Measurements from ENCODE around the gene KRTAP5-8.
"Not testable (repeated sequence)": the region's sequence is repeated elsewhere in the genome, so short reads cannot be mapped to it uniquely, and the experiment has no call there.

The KRTAP5-8 gene

DNA sequence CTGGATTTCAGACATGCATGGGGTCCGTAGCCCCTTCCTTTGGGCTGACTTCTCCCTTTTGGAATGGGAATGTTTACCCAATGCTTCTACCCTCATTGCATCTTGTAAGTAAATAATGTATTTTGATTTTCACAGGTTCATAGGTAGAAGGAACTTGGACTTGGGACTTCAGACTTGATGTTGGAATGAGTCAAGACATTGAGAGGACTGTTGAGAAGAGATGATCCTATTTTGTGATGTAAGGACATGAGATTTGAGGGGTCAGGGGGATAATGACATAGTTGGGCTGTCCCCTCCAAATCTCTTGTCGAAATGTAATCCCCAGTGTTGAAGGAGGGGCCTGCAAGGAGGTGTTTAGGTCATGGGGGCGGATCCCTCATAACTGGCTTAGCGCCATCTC lies 26.6 kb downstream of the KRTAP5-8 start:
- Mint-ChIP-seq H3K27me3 (ENCODE audit: low read depth) (peaks cover 14% of the 10 kb centered on the region), H3K4me1 (ENCODE audit: low read depth) (no peaks in the 10 kb centered on the region), H3K9me3 (no peaks in the 10 kb centered on the region), H3K4me3 (no peak overlapping the region), H3K27ac (no peak overlapping the region), H3K36me3 (ENCODE audit: low read depth) (no peaks in the 10 kb centered on the region)
- no peak for DNase-seq (ENCODE audit: low spot score)

DNA sequence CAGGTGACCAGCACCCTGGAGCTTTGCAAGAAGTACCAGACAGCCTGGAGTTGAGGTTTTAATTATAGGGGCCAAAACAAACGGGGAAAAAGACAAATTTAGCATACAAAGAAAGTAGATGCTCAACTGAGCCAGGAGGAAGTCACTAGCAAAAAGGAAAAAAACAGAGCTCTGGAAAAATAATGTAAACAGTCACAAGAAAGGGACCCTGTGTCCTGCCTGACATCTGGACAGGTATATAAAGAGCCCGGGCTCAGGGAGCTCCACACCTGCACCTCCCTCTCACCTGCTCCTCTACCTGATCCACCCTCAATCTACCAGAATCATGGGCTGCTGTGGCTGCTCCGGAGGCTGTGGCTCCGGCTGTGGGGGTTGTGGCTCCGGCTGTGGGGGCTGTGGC lies 27.4 kb downstream of the KRTAP5-8 start, which contains the start of gene KRTAP5-10:
TSS of gene KRTAP5-10 (plus strand) at position 301 of the 400 bp plus-strand sequence. CDS start at position 326, 25 bp downstream.
- Mint-ChIP-seq H3K27ac (no peak within 1 kb of the TSS), H3K9me3 (no peaks in the 10 kb centered on the region), H3K4me3 (no peak within 1 kb of the TSS), H3K27me3 (ENCODE audit: low read depth) (peaks cover 14% of the 10 kb centered on the region), H3K36me3 (ENCODE audit: low read depth) (no peaks in the 10 kb centered on the region), H3K4me1 (ENCODE audit: low read depth) (no peaks in the 10 kb centered on the region)
- DNase-seq (ENCODE audit: low spot score), result no peak

DNA sequence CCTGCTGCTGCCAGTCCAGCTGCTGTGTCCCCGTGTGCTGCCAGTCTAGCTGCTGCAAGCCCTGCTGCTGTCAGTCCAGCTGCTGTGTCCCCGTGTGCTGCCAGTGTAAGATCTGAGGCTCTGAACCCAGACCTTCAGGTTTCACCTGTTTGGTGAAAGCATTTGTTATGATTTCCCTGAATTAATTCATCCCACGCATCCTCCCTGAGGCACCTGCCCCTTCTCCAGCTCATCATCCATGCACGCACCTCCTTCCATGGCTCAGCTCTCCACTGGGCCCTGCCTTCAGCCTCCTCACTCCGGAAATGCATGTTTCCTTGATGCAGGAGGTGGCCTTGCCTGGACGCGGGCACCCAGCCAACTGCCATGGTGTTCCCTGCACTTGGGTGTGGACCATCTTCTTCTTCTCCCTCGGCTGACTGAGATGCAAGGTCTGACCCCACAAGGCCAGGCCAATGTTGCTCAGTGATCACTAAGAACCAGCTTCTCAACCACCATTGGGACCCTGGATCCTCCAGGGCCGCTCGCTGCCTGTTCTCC lies 28.3 kb downstream of the KRTAP5-8 start:
- H3K4me1 Mint-ChIP-seq (ENCODE audit: low read depth), result no peaks in the 10 kb centered on the region
- H3K9me3 Mint-ChIP-seq, result no peaks in the 10 kb centered on the region
- H3K4me3 Mint-ChIP-seq, result no peak overlapping the region
- no peaks in the 10 kb centered on the region for H3K36me3 Mint-ChIP-seq (ENCODE audit: low read depth)
- DNase-seq (ENCODE audit: low spot score), result no peak
- peaks cover 14% of the 10 kb centered on the region for H3K27me3 Mint-ChIP-seq (ENCODE audit: low read depth)
- no peak overlapping the region for H3K27ac Mint-ChIP-seq

GRCh38 chr11:71566626-71567599 lies 29.1 kb downstream of the KRTAP5-8 start:
- H3K9me3 Mint-ChIP-seq; H3K27ac Mint-ChIP-seq; H3K36me3 Mint-ChIP-seq (ENCODE audit: low read depth); H3K4me3 Mint-ChIP-seq; DNase-seq (ENCODE audit: low spot score); H3K27me3 Mint-ChIP-seq (ENCODE audit: low read depth); H3K4me1 Mint-ChIP-seq (ENCODE audit: low read depth): not testable (repeated sequence)

- not testable (repeated sequence) for H3K4me1 Mint-ChIP-seq (ENCODE audit: low read depth); H3K36me3 Mint-ChIP-seq (ENCODE audit: low read depth); H3K27me3 Mint-ChIP-seq (ENCODE audit: low read depth); H3K9me3 Mint-ChIP-seq; H3K4me3 Mint-ChIP-seq; H3K27ac Mint-ChIP-seq; DNase-seq (ENCODE audit: low spot score)
These were observed 29.8 kb downstream of the KRTAP5-8 start for GRCh38 chr11:71567633-71568032.

- Mint-ChIP-seq H3K36me3 (ENCODE audit: low read depth) (no peaks in the 10 kb centered on the region), H3K4me3 (no peak overlapping the region), H3K27ac (no peak overlapping the region), H3K27me3 (ENCODE audit: low read depth) (peaks cover under 1% of the 10 kb centered on the region), H3K4me1 (ENCODE audit: low read depth) (no peaks in the 10 kb centered on the region), H3K9me3 (no peaks in the 10 kb centered on the region)
- DNase-seq (ENCODE audit: low spot score), result no peak
These were observed 31.0 kb downstream of the KRTAP5-8 start for GRCh38 chr11:71568704-71569349.

- not testable (repeated sequence) for H3K4me3 Mint-ChIP-seq; H3K4me1 Mint-ChIP-seq (ENCODE audit: low read depth); DNase-seq (ENCODE audit: low spot score); H3K36me3 Mint-ChIP-seq (ENCODE audit: low read depth); H3K9me3 Mint-ChIP-seq; H3K27ac Mint-ChIP-seq; H3K27me3 Mint-ChIP-seq (ENCODE audit: low read depth)
These were observed 33.5 kb downstream of the KRTAP5-8 start for GRCh38 chr11:71571101-71571850.

GRCh38 chr11:71572811-71573210 lies 35.0 kb downstream of the KRTAP5-8 start:
- Mint-ChIP-seq H3K9me3 (no peaks in the 10 kb centered on the region), H3K27me3 (ENCODE audit: low read depth) (peaks cover 3% of the 10 kb centered on the region), H3K36me3 (ENCODE audit: low read depth) (no peaks in the 10 kb centered on the region), H3K4me1 (ENCODE audit: low read depth) (no peaks in the 10 kb centered on the region), H3K4me3 (no peak overlapping the region), H3K27ac (no peak overlapping the region)
- DNase-seq (ENCODE audit: low spot score), result no peak

DNA sequence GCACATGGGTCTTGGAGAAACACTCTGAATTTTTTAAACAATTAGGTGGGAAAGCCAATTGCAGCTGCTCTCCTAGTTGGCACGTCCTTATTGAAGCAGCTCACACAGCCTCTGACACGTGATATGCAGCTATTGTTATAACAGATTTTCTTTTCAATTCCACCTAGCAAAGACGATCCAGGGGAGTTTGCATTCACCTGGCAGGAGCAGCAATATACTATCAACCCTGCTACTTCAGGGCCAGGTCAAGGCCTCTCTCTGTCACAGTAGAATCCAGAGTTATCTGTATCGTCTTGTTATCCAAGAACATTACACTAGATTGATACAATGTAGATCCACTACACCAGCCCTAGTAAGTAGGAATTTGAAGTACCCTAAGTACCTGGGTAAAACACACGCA lies 36.6 kb downstream of the KRTAP5-8 start:
- H3K9me3 Mint-ChIP-seq, result no peaks in the 10 kb centered on the region
- no peaks in the 10 kb centered on the region for H3K36me3 Mint-ChIP-seq (ENCODE audit: low read depth)
- no peak overlapping the region for H3K4me3 Mint-ChIP-seq
- no peak overlapping the region for H3K27ac Mint-ChIP-seq
- peaks cover 3% of the 10 kb centered on the region for H3K27me3 Mint-ChIP-seq (ENCODE audit: low read depth)
- H3K4me1 Mint-ChIP-seq (ENCODE audit: low read depth), result no peaks in the 10 kb centered on the region
- no peak for DNase-seq (ENCODE audit: low spot score)

DNA sequence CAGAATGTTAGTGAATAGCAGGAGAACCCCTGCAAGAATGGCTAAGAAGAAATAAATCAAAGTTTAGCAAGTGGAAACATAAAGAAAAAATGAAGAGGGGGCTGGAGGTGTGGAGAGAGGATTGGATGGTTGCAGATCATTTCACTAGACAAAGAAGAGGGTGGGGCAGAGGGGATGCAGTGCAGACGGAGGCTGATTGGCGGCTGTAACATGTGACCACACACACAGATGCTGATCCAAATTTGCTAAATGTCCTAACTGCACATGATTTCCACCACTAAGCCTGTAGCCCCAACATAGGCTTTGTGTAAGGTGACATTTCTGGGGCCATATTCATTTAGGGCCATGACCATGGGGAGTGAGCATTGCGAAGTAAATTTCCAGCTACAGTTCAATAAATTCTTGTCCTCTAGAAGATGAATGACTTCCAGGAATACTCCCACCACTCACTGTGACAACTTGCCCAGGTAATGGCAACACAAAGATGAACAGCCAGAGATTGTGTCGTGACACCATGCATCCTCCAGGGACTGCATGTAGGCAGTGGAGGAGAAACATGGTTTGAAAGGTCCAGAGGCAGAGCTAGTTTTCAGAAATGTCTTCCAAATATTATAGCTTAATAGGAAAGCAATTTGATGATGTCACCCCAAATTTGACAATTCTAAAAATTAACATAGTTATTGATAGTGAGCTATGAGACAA lies 38.0 kb downstream of the KRTAP5-8 start:
- H3K4me1 Mint-ChIP-seq (ENCODE audit: low read depth), result peaks cover 1% of the 10 kb centered on the region
- H3K27ac Mint-ChIP-seq, result no peak overlapping the region
- no peaks in the 10 kb centered on the region for H3K9me3 Mint-ChIP-seq
- DNase-seq (ENCODE audit: low spot score), result no peak
- H3K4me3 Mint-ChIP-seq, result no peak overlapping the region
- no peaks in the 10 kb centered on the region for H3K36me3 Mint-ChIP-seq (ENCODE audit: low read depth)
- peaks cover 5% of the 10 kb centered on the region for H3K27me3 Mint-ChIP-seq (ENCODE audit: low read depth)

GRCh38 chr11:71576688-71577465 lies 39.1 kb downstream of the KRTAP5-8 start:
- not testable (repeated sequence) for H3K36me3 Mint-ChIP-seq (ENCODE audit: low read depth); DNase-seq (ENCODE audit: low spot score); H3K27ac Mint-ChIP-seq; H3K4me1 Mint-ChIP-seq (ENCODE audit: low read depth); H3K4me3 Mint-ChIP-seq; H3K27me3 Mint-ChIP-seq (ENCODE audit: low read depth); H3K9me3 Mint-ChIP-seq

GRCh38 chr11:71577469-71578004 lies 39.7 kb downstream of the KRTAP5-8 start:
- Mint-ChIP-seq H3K4me1 (ENCODE audit: low read depth) (peaks cover 1% of the 10 kb centered on the region), H3K27me3 (ENCODE audit: low read depth) (peaks cover 7% of the 10 kb centered on the region), H3K27ac (no peak overlapping the region), H3K36me3 (ENCODE audit: low read depth) (no peaks in the 10 kb centered on the region), H3K4me3 (no peak overlapping the region), H3K9me3 (no peaks in the 10 kb centered on the region)
- DNase-seq (ENCODE audit: low spot score), result no peak

Measured in T-helper 2 cell treated with Interferon-gamma antibody and Interleukin-4, amounts not matched to agents 5 μg/mL and 100 μg/mL, for 36 hours (primary cell).